GM19099 (cell line): ENCODE measurements around the gene OPN1LW.
"Not testable (repeated sequence)": the region's sequence is repeated elsewhere in the genome, so short reads cannot be mapped to it uniquely, and the experiment has no call there.

ENCODE experiments used
- POLR2A ChIP-seq: IDR thresholded peaks from 3 replicates; pipeline ENCODE4 v1.6.1; 2011; ENCODE audit warnings: low read depth; ENCODE audit not compliant: insufficient read length; ENCODE audit errors: extremely low read depth

OPN1LW gene

DNA sequence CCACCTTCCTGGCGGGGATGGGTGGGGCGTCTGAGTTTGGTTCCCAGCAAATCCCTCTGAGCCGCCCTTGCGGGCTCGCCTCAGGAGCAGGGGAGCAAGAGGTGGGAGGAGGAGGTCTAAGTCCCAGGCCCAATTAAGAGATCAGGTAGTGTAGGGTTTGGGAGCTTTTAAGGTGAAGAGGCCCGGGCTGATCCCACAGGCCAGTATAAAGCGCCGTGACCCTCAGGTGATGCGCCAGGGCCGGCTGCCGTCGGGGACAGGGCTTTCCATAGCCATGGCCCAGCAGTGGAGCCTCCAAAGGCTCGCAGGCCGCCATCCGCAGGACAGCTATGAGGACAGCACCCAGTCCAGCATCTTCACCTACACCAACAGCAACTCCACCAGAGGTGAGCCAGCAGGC lies at the start of gene OPN1LW:
OPN1LW (plus strand) TSS at position 234 of the 400 bp plus-strand sequence; CDS start at position 275, 41 bp downstream.
- TF ChIP-seq POLR2A, result not testable (repeated sequence)

DNA sequence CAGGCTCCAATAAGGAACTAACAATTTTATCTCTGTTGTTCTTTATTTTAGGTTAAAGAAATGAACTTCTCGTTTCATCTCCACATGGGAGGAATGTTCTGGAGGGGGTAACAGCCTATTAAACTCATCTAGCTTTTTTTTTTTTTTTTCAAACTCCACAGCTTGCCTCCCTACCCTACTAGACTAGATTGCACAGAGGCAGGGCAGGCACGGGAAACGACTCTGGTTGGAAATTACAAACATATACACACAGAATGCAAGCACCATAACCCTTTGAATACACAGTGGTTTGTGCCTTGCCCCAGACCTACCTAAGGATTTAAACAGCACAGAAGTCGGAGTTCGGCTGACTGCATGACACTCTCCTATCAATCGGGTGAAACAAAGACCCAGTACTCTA lies 49.2 kb upstream of the OPN1LW start:
- TF ChIP-seq POLR2A, result no peak

DNA sequence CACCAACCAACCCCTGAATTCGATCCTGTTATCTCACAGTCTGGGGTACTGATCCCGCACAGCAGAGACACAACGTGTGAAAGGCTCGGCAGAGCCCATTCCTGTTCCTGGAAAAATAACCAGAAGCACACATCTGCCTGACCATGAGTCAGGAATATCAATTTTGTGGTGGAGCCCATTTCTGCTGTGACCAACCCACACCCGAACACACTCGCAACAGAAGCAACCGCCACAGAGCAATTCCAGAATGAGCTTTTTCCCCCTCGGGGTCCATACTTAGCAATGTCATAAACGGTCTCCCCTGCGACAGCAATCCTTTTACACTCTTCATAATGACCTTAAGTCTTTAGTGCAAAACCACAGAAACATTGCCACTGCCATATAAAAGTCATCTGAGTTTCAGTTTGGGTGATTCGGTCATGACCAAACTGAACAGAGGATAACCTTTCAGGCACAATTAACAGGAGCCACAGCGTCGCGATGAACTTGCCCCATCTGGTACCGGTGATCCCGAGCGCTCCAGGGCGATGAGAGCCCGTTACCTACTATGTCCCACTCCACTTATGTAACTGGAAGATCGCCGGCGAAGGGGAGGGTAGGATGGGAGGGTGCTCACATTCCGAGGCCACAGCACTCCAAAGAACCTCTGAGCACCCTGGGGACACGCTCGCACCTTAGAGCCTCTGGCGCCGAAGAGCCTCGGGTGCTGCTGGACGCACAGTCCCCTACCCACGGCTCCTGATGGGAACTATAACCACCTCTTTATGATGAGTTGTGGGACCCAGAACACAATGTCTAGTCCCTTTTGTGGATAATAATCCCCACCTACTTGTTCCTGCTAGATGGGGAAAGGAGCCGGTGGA lies 47.7 kb upstream of the OPN1LW start:
- peak; percentile 3 for TF ChIP-seq POLR2A

DNA sequence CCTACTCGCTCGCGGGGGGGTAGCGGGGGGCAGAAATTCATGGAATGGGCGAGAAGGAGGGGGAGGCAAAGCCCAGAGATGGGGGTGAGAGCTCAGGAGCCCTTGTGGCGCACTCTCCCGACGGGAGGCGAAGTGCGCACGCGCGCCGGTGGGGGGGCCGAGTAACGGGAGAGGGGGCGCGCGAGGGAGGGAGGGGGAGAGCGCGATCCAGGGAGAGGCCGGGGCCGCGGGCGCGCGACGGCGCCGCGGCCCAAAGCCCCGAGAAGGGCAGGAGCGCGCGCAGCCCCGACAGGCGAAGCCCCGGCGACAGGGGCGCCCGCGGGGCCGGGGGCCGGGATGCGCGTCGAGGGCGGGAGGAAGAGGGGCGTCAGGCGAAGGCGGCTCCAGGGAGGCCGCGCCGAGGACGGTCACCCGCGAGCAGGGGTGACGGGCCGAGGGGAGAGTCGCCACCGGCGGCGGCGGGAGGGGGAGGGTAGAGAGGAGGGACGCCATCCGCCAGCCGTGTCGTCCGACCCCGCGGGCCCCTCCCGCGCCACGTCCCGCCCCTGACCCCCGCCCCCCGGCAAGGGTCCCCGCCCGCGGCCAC lies 46.9 kb upstream of the OPN1LW start:
- peak; percentile 40 for TF ChIP-seq POLR2A

DNA sequence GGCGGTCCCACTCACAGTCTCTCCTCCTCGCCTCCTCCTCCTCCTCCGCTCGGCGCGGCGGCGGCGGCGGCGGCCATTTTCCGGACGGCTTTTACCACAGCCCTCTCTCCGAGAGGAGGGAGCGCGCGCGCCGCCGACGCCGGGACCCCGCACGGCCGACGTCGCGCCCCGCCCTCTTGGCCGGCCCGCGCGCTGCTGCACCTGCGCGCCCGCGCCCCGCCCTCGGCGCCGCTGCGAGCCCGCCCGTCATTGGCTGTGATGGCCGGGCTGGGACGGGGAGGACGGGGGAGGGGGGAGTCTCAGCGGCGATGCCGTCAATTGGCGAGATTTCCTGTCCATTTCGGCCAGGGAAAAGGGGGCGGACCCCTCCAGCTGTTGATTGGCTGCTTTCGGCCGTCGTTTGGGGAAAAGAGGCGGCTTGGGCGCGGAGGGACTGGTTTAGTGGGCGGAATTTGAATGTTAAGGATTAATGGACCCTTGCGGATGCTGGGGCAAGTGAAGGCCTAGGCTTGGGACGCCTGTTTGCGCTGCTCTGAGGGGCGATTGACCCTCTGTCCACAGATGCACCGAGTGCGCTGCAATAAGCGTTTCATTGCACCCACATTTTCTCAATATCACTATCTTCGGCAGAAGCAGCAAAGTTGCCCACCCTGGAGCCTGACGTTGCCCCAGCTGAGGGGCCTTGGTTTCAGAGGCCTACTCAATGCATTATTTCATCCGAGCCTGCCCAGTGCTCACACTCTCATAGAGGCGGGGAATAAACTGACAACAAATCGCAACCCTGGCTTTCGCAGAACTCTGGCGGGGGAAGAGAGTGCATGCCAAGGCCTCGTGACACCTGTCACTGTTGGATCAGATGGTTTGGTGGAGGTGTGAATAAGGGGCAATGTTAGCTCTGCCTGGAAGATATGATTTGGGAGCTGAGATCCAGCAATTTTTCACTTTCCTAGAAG lies 46.2 kb upstream of the OPN1LW start, which contains the start of gene MECP2:
MECP2 (minus strand) TSS at position 129 of the 953 bp plus-strand sequence.
- TF ChIP-seq POLR2A, result peak; percentile 41

DNA sequence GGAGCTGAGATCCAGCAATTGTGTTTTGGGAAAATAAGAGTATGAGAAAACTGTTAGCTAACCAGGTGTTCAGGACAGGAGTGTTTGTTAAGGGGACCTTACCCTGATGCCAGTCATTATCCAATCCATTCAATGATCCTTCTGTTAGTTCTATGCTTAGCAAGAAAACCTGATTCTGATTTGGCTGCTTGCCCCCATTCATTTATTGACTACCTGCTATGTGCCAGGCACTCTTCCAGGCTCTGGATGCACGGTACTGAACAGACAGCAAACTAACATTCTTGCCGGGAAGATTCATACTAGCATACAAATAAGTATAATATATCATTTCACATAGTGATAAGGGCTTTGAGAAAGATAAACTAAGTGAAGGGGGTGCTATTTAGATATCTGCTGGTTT lies 45.5 kb upstream of the OPN1LW start:
- TF ChIP-seq POLR2A, result no peak

DNA sequence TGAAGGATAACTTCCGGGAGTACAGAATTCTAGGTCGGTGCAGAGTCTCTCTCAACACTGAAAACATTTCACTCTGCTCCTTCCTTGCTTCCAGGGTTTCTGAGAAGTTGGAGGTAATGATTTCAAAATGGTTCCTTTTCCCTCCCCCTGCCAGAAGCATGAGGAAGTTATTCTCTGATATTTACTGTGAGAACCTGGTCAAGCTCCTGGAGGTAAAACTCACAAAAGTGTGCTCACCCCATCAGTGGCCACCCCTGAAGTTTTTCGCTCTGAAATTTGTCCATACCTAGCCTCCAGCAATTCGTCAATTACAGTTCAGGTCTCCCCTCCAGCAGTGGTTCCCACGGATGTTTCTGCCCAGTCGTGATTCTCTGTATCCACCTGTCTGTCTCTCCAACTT lies 30.3 kb upstream of the OPN1LW start:
- TF ChIP-seq POLR2A, result no peak

DNA sequence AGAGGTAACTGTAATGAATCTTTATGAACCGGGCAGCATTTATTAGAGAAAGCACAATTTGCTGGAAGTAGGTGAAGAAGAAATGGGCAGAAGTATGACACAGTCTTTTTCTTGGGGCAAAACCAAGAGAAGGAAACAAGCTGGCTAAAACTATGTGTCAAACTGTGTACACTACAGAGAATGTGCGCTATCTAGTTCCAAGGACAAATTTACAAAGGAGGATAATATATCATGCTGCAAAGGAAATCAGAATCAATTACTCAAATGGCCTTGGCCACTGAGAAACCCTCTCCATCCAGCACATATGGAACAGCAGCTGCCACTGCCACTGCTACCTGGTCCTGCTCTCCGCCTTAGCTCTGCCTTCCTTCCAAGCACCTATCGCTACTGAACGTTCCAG lies 29.4 kb upstream of the OPN1LW start:
- TF ChIP-seq POLR2A, result no peak

DNA sequence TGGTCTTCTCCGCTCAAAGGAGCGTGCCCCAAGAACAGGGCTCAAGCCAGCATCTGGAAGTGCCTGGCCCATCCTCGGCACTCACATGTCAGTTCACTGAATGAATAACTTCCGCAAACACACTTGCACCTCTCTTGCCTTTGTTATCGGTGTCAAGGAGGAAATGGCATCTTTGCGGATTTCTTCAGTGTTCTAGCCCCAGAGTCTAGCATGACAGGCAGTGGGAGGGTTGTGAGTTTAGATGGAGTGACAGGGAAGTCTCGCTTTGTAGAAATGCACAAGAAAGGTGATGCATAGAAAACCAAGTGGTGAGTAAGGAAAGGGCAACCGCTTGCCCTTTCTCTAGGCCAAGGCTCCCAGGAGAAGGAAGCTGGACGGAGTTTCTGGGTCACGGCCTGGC lies 29.0 kb upstream of the OPN1LW start:
- no peak for TF ChIP-seq POLR2A

DNA sequence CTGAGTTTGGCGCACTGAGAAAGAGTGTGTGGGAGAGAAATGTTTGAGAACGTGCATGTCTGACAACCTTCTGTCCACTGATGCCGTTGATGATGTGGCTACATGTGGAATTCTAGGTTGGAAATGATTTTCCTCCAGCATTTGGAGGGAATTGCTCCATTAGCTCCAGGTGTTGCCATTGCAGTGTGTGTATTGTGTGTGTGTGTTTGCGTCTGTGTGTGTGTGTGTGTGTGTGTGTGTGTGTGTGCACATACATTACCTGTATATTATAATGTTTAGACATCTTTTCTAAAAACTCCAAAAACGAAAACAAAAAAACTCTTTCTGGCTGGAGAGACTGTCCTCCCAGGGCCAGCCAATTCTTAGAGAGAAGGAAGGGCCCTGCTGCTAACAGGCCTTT lies 28.3 kb upstream of the OPN1LW start:
- TF ChIP-seq POLR2A, result no peak

DNA sequence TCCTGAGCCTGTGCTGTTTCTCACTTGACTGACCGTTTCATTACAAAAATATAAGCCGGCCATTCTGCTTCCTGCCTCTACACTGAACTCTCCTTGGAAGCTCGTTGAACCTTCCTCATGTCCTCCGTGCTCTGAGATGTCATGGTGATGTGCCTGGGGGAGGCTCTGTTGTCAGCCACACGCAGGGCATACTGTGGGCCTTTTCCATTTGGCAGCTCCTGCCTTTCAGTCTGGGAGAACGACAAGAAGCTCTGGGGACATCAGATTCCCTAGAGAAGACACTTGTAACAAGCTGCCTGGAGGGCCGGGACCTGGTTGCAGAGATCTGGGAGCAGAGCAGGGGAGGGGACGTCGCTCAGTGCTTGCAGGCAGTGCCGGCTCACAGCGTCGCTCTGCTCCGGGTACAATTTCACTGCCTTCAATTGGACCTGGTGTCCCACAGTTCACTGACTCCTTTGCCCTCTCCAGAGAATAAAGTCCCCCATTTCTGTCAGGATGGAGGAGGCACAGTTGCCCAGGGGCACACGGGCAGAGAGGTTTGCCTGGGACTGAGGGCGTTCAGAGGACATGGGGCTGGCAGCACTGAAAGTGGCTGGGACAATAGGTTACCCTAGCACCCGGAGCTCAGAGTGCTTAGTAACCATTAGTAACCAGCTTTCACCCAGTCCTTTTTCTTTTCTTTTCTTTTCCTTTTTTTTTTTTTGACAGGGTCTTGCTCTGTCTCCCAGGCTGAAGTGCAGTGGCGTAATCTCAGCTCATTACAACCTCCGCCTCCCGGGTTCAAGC lies 27.4 kb upstream of the OPN1LW start:
- no peak for TF ChIP-seq POLR2A

DNA sequence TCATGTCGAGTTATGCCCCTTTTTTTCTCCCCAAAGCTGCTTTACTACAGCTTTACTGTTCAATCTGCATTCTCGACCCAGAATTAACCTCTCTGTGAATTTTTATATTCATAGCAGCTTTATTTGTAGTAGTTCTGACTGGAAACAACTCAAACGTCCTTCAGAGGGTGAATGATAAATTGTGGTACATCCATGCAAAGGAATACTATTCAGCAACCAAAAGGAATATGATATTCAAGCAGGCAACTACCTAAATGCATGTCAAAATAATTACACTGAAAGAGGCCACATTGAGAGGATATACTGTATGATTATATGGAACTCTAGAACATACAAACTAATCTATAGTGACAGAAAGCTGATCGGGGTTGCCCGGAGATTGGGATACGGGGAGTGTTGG lies 26.5 kb upstream of the OPN1LW start:
- no peak for TF ChIP-seq POLR2A

DNA sequence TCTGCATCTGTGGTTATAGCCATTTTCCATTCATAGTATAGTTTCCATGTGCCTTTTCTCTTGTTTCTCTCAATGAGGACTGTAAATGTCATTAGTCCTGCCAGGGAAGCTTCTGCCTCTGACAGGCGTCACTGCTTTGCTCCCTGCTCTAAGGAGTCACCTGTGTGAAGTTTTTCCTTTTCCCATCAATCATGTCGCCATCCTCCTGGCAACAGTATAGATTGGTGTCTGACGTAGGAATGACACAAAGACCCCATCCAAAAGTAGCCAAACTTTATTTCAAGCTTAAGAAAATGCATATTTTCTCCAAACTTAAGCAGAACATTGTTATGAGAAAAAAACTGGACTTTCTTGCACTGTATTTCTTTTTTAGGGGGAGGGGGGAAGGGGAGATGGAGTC lies 23.5 kb upstream of the OPN1LW start:
- TF ChIP-seq POLR2A, result no peak

DNA sequence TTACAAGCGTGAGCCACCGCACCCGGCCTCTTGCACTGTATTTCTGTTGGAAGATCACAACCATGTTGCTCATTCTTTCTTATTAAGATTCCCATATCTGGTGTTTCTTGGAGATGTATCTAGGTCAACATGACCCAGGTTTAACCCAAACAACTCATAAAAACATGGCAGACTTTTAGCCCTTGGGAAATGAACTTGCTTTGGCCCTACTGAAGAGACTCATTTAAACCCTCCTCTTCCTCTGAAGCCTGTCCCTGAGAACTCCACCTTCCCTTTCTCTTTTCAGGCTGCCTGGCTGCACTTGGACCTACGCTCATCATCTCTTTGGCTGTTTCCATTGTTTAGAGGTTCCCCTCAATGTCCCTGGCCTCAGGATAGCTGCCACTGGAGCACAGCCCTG lies 22.8 kb upstream of the OPN1LW start:
- TF ChIP-seq POLR2A, result no peak

DNA sequence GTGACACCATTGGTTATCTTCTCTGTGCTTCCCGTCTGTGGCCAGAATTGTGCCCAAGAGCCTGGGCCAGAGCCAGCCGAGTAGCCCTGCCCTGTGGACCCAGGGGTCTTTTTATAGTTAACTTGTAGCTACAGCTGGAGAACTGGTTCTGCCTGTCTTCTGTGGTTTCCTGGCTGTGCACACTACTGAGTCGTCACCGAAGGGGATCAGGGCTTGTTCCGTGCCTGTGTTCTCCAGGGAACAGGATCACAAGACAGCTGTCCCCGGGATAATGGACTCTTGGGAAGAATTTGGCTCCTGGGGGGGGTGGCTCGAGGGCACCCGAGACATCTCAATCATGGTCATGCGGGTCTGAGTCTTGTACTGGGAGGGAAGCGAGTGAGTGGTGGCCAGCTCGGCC lies 22.1 kb upstream of the OPN1LW start:
- no peak for TF ChIP-seq POLR2A
